GM18870 (cell line): ENCODE measurements around the gene ATG7.
"Not testable (repeated sequence)": the region's sequence is repeated elsewhere in the genome, so short reads cannot be mapped to it uniquely, and the experiment has no call there.

Source experiments
- ATAC-seq: cut with Tn5 transposase; IDR thresholded peaks from one replicate; pipeline ENCODE4 v1.9.1; 2021; ENCODE audit warnings: moderate library complexity; ENCODE audit not compliant: unreplicated experiment

The ATG7 gene

DNA sequence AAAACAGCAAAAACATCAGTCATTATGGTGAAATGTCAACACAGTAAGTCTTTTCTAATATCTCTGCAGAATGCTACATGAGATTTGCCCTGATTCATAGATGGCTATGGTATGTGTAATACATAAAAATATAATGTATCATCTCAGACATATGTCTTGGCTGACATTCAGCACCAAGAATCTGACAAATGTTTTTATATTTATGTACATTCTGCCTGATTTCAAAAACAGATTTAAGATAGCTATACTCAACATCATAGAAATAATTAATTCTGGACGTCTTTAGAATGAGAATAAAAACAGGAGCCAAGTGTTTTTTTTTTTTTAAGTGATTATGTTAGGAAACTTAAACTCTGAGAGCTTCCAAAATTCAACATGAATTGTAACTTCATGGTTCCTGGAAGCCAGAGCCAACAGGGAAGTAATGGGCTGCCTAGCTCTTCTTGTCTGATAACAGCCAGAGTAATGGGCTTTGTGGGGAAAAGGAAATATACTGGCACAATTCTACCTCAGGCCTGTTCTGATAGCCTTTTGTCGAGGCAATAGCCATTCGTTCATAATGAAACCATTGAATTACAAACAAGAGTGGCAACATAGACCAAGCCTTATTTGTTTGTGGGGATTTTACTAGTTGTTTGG is 187.1 kb downstream of the ATG7 start:
- no peak for ATAC-seq

- no peak for ATAC-seq
Measured at GRCh38 chr3:11461226-11461625, 189.0 kb downstream of the ATG7 start.

GRCh38 chr3:11462673-11463072 is 190.5 kb downstream of the ATG7 start:
- ATAC-seq, result not testable (repeated sequence)

DNA sequence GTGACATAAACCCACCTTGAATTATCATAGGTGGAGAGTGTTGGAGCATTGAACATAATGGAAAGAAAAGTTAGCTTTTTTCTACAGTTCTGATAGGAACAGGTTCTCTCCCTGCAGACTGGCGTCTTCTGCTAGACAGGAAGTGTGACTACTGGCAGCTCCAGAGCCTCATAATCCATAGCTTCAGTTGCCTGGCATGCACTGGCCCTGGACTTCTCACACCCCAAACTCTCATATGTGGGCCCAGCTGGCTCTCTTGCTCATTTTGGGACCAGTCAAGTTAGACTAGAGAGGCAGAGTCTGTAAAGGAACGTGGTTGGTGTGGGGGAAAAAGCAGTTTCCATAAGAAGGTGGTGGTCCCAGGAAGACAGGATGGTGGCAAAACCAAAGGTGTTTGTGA is 191.4 kb downstream of the ATG7 start:
- no peak for ATAC-seq

GRCh38 chr3:11464356-11464755 is 192.2 kb downstream of the ATG7 start:
- no peak for ATAC-seq

- ATAC-seq, result no peak
Measured at GRCh38 chr3:11465744-11466616, 193.8 kb downstream of the ATG7 start.

DNA sequence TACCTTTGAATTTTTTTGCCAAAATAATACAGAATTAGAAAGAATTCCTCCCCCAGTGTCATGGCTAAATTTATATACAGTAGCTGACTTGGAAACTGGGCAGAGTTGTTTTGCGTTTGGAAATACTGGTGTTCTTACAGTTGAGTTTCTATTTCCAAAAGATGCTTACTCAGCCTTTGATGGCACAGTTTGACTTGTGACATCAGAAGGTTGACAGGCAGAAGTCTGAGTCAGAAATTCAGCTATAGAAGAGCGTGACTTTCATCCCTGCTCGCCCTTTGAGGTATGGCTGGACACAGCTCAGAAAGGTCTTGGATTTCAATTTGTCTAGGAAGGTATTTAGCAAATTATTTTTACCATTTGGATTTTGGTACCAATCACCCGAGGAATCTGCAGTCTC is 195.7 kb downstream of the ATG7 start:
- ATAC-seq, result no peak

DNA sequence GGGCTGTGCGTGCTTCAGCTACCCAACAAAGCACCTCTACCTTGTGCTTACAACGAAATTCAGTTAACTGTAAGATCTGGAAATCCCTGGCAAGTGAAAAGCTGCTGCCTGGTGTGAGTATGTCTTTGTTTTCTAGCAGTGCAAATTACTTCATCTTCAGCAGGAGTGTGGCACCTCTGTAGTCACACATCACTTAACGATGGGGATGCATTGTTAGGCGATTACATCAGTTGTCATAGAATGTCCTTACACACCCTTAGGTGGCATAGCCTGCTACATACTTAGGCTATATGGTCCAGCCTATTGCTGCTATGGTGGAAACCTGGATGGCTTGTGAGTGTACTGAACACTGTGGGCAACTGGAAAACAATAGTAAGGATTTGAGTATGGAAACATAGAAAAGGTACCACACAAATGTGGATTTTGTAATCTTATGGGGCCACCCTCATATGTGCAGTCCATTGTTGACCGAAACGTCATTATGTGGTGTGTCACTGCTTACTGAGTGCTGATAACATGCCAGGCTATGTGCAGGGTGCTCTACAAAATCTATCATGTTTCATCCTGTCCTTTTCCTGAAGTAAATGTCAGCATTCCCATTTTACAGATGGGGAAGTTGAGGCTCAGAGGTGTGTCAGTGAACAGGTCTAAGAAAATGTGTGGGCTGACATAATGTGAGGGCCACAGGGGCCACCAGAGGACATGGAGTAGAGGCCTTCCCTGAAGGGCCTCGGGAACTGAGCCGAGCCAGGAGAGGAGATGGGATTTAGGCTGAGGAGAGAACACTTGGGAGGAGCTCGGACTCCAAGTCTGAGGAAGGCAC is 198.0 kb downstream of the ATG7 start:
- no peak for ATAC-seq

DNA sequence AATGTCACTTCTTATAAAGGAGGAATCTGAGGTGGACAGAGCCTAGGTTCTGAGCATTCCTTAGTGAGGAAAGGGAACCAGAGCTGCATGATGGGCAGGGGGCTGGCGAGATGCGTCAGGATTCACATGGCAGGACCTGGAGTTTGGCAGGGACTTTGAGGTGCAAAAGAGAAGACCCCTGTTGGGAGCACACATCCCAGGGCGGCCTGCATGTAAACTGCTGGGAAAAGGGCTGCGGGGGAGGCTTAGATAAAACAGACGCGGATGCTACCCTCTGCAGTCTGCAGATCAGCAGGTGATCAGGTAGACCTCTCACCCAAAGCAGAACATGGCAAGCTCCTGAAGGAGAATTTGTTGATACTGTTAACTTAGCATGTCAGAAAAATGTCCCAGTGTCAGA is 203.1 kb downstream of the ATG7 start:
- no peak for ATAC-seq

DNA sequence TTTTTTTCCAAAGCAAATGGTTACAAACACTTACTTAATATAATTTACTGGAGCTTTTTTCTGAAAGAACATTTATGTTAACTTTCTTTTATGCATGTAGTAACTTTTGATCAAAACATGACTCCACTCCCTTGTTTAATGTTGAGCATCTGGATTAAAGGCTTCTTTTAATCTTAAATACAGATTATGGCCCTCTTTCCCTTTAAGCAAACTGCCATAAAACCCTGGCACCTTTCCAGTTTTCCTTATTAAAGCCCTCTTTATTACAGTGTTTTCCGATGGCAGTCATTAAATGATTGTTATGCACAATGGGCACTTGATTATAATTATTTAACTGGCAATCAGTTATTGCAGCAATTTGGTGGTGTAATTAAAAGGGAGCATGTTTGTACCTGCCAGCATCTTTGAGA is 204.5 kb downstream of the ATG7 start:
- no peak for ATAC-seq

DNA sequence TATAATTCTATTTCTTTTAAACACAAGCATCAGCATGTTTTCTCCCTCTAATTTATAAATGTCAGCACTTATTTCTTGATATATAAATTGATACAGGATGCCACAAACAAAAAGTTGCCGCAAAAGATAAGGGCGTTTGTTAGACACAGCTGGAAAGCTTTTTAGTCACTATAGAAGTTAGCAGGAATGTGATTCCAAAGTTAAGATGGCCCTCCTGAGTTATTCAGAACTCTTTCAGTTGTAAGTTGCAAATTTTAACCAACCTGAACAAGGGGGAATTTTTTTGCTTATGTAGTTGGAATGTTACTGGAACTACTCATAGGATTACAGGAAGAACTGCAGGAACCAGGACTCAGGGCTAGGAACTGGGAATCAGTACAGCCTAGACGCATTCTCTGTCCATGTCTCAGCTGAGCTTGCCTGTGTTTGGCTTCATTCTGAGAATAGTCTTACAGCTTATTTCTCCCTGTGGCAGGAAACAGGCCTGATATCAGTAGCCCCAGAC is 205.3 kb downstream of the ATG7 start:
- no peak for ATAC-seq

- ATAC-seq, result no peak
Measured at GRCh38 chr3:11478167-11478566, 206.0 kb downstream of the ATG7 start.

- no peak for ATAC-seq
Measured at GRCh38 chr3:11479221-11479620, 207.0 kb downstream of the ATG7 start.

DNA sequence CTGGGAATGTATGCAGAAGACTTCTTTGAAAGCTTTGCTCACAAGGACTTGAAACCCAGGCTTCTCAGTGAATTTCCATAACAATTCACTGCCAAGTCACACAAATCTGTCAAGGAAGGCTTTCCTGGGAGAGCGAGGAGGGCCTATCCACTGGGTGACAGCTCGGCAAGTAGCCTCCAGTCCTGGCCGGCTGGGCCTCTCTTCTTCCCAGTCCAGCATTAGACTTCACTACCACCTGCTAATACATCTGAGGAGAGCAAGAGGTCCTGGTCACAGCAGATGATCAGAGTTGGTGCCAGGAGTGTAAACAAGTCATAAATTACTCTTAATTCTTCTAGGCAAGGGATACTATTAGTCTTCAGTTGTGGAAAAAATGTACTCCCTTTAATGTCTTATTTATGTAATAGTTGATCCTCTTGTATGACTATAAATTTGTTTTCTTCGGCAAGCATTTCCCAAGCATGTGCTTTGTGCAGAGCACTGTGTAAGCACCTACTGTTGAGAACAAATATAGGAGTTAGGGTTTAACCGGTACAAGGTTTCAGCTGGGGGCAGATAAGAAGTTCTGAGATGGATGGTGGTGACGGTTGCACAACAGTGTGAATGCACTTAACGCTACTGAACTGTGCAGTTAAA is 208.6 kb downstream of the ATG7 start:
- ATAC-seq, result no peak

- ATAC-seq, result no peak
Measured at GRCh38 chr3:11481556-11481955, 209.4 kb downstream of the ATG7 start.

- no peak for ATAC-seq
Measured at GRCh38 chr3:11482021-11482420, 209.8 kb downstream of the ATG7 start.

- not testable (repeated sequence) for ATAC-seq
Measured at GRCh38 chr3:11488356-11488755, 216.2 kb downstream of the ATG7 start.

DNA sequence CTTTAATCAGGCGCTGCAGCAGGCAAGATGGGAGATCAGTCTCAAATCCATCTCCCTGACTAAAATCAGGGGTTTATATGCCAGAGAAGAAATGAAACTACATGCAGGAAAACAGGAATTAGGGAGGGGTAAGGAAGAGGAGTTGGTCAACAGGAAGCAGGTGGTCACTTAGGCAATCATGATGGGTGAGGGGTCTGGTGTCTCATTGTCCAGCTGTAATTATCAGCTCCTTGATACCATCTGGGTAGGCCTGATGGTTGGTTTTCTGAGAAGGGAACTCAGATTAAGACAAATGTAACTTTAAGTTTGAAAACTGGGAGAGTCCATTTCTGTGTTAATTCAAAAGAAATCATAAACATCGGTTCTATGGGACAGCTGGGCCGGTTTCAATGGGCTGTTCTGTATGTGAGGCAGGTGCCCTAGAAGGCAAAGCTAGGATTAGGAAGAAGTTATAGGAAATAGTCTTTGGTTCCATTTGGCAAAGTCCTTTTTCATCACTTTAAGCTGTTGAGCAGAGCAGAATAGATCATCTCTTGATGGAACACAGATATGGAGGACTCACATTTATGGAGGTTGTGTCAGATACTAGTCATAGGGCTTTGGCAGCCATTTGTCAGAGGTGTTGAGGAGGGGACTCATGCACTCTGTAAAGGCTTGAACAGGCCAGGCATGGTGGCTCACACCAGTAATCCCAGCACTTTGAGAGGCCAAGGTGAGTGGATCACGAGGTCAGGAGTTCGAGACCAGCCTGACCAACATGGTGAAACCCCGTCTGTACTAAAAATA is 222.1 kb downstream of the ATG7 start:
- no peak for ATAC-seq

DNA sequence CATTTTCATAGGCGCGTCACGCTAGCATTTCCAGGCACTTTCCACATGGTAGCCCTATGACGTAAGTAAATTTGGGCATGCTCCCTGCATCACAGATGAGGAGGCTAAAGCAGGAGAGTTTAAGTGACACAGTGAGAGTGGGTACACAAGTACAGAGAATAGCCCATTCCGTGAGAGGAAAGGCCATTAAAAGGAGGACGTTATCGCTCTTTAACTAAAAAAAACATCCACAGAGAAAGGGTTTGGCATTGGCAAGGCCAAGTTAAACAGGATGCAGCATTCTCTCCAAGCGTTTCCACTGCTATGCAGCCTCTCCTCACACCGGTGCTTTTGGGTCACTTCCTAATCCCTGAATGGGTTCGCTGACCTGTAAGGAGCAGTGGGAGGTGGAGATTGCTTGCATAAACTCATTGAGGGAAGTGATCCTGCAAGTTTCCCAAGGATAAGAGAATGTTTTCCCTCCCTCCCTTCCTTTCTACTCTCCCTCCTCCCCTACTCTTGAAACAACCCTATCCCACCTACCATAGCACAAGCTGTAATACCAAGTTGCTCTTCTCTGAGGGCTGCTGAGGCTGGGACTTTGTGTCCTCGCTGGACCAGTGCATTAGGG is 223.9 kb downstream of the ATG7 start:
- ATAC-seq, result no peak

GRCh38 chr3:11498177-11498576 is 226.0 kb downstream of the ATG7 start:
- ATAC-seq, result no peak
